Neutrophil (primary cell): ENCODE data around the gene SIM2.

Source experiments
- H3K27ac ChIP-seq: fragments of 200-600 bp; sonication (generic); 2 replicates; pipeline ENCODE4 v1.5.1; 2016; ENCODE audit warnings: mild to moderate bottlenecking, moderate library complexity
- H3K27me3 ChIP-seq: fragments of 200-600 bp; sonication (generic); 2 replicates; pipeline ENCODE4 v1.6.0; 2016; ENCODE audit warnings: mild to moderate bottlenecking
- H3K36me3 ChIP-seq: fragments of 200-600 bp; sonication (generic); 2 replicates; pipeline ENCODE4 v1.5.1; 2017
- H3K4me1 ChIP-seq, 2 experiments: fragments of 200-600 bp in 1 of 2; sonication (generic) in 1 of 2; 1 replicate in 1 of 2; 2 replicates in 1 of 2; pipeline versions ENCODE4 v1.5.1 to v1.6.1; 2013 to 2016; ENCODE audit warnings: low read depth in 1 of 2, low read length in 1 of 2, mild to moderate bottlenecking in 1 of 2, moderate library complexity in 1 of 2; ENCODE audit not compliant: control insufficient read depth in 1 of 2, insufficient read depth in 1 of 2
- H3K4me3 ChIP-seq, 2 experiments: fragments of 200-600 bp in 1 of 2; sonication (generic) in 1 of 2; 1 replicate in 1 of 2; 2 replicates in 1 of 2; pipeline ENCODE4 v1.5.1; 2013 to 2016; ENCODE audit warnings: low read depth in 1 of 2, low read length in 1 of 2, mild to moderate bottlenecking in 1 of 2, moderate library complexity in 1 of 2
- H3K9me3 ChIP-seq: fragments of 200-600 bp; sonication (generic); 2 replicates; pipeline ENCODE4 v1.5.1; 2016
- TF ChIP-seq, protein P1 (sequence below): fragments of 200-600 bp; sonication (generic); IDR thresholded peaks from 2 replicates; pipeline ENCODE4 v1.5.1; 2016; ENCODE audit warnings: antibody characterized with exemption

SIM2 gene

GRCh38 chr21:36693489-36694030 lies 5.4 kb upstream of the SIM2 start:
- Histone ChIP-seq H3K27me3 (peaks cover 100% of the 10 kb centered on the region), H3K4me1 (no peaks in the 10 kb centered on the region)

DNA sequence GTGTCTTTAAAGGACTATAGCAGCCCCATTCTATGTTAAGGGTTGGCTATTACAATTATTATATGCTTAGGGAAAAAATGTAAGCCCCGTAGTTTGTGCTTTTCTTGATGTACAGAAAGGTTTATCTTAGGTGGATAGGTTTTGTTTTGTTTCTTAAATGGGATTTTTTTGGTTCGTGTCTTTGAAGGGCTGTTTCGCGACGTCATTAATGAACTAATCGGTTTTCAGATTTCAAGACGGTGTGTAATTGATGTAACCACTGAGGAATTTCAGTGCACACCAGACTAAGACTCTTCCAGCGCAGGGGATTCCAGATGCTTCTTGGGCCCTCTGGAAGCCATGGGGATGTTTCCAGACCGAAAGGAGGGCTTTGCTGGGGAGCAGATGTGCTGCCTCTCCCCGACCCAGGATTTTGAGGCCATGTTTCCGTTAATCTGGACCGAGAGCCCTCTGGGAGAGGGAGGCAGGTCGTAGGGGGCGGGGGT lies 4.8 kb upstream of the SIM2 start:
- Histone ChIP-seq H3K9me3 (no peaks in the 10 kb centered on the region), H3K27me3 (peaks cover 100% of the 10 kb centered on the region), H3K4me1 (no peaks in the 10 kb centered on the region), H3K36me3 (no peaks in the 10 kb centered on the region), H3K27ac (no peak overlapping the region), H3K4me3 (no peak overlapping the region)
- TF ChIP-seq, protein P1, sequence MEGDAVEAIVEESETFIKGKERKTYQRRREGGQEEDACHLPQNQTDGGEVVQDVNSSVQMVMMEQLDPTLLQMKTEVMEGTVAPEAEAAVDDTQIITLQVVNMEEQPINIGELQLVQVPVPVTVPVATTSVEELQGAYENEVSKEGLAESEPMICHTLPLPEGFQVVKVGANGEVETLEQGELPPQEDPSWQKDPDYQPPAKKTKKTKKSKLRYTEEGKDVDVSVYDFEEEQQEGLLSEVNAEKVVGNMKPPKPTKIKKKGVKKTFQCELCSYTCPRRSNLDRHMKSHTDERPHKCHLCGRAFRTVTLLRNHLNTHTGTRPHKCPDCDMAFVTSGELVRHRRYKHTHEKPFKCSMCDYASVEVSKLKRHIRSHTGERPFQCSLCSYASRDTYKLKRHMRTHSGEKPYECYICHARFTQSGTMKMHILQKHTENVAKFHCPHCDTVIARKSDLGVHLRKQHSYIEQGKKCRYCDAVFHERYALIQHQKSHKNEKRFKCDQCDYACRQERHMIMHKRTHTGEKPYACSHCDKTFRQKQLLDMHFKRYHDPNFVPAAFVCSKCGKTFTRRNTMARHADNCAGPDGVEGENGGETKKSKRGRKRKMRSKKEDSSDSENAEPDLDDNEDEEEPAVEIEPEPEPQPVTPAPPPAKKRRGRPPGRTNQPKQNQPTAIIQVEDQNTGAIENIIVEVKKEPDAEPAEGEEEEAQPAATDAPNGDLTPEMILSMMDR, result no peak

More at GRCh38 chr21:36693489-36694030, 5.4 kb upstream of the SIM2 start:
- Histone ChIP-seq H3K27ac (no peak overlapping the region), H3K4me3 (no peak overlapping the region), H3K36me3 (no peaks in the 10 kb centered on the region), H3K9me3 (no peaks in the 10 kb centered on the region)
- TF ChIP-seq, protein P1, result no peak

GRCh38 chr21:36694593-36695282 lies 4.2 kb upstream of the SIM2 start:
- Histone ChIP-seq H3K9me3 (no peaks in the 10 kb centered on the region), H3K27ac (no peak overlapping the region), H3K4me1 (no peaks in the 10 kb centered on the region), H3K4me3 (no peak overlapping the region), H3K27me3 (peaks cover 100% of the 10 kb centered on the region), H3K36me3 (no peaks in the 10 kb centered on the region)
- TF ChIP-seq, protein P1, result no peak

GRCh38 chr21:36695283-36695634 lies 3.7 kb upstream of the SIM2 start:
- Histone ChIP-seq H3K9me3 (no peaks in the 10 kb centered on the region), H3K36me3 (no peaks in the 10 kb centered on the region), H3K27me3 (peaks cover 100% of the 10 kb centered on the region), H3K4me3 (no peak overlapping the region), H3K27ac (no peak overlapping the region), H3K4me1 (no peaks in the 10 kb centered on the region)
- TF ChIP-seq, protein P1, result no peak

GRCh38 chr21:36695671-36696389 lies 3.1 kb upstream of the SIM2 start:
- Histone ChIP-seq H3K4me1 (no peaks in the 10 kb centered on the region), H3K27me3 (peaks cover 100% of the 10 kb centered on the region)
- TF ChIP-seq, protein P1, result no peak

More at GRCh38 chr21:36695671-36696389, 3.1 kb upstream of the SIM2 start:
- Histone ChIP-seq H3K27ac (no peak overlapping the region), H3K36me3 (no peaks in the 10 kb centered on the region), H3K9me3 (no peaks in the 10 kb centered on the region), H3K4me3 (no peak overlapping the region)
